Activated naive CD4-positive, alpha-beta T cell treated with anti-CD3 and anti-CD28 coated beads, Interleukin-2, amount 50 U/mL, for 72 hours (primary cell): Measurements from ENCODE around the gene LRRC36. TPM values are rescaled to one million over a fixed set of nuclear protein-coding genes. Genes with fewer than 3 reads are reported as not detected.

Experiments used
- ATAC-seq, 2 donors: fragments of 150-1000 bp; cut with Tn5 transposase; 2 replicates each; pipeline ENCODE4 v1.10.0; 2021; ENCODE audit warnings: mild to moderate bottlenecking in 2 of 2, moderate library complexity in 2 of 2
- DNase-seq, 2 donors: peaks; one replicate each; pipeline ENCODE4 v3.0.0; 2021 to 2022; ENCODE audit warnings: low spot score in 2 of 2
- H3K27ac Mint-ChIP-seq, 2 donors: one replicate each; pipeline ENCODE4 v1.8.0; 2022; ENCODE audit warnings: mild to moderate bottlenecking in 2 of 2, mixed read lengths in 2 of 2
- H3K36me3 Mint-ChIP-seq, 2 donors: one replicate each; pipeline ENCODE4 v1.8.0; 2022; ENCODE audit warnings: mixed read lengths in 2 of 2
- H3K9me3 Mint-ChIP-seq, 2 donors: one replicate each; pipeline ENCODE4 v1.8.0; 2022; ENCODE audit warnings: mixed read lengths in 2 of 2
- total RNA-seq, 2 donors: library from RNA; stranded (reverse); gene quantifications; one replicate each; pipeline ENCODE4 v1.2.3, GENCODE V29; 2022

LRRC36 gene
- total RNA-seq, 2 donors from 2014 or later = 0.57 to 1.9 TPM

DNA sequence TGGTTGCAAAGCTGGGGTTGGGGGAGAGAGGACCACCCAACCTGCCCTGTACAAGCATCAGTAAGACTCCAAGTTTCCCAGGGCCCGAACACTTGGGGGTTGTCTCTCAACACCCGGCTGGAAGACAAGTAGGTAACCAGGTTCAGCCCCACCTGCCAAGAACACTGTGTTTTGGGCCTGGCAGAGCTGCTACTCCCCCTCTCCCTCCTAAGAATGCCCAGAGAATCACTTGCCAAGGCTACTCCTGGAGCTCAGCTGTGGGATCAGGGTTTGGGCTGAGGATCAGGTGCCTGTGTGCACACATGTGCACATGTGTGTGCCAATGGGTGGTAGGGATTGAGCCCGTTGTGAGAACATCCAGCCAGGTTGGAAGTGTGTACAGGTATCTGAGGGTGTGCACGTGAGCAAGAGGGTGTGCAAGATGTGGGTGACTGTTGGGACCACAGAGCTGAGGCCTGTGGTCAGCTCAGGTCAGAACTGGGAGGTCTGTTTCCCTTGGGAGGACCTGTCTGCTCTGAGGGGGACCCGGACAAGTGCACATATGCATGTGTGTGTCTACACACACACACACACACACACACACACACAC is 106.6 kb downstream of the LRRC36 start:
- no peaks in the 10 kb centered on the region for H3K9me3 Mint-ChIP-seq
- H3K36me3 Mint-ChIP-seq = no peaks in the 10 kb centered on the region
- no peak overlapping the region for H3K27ac Mint-ChIP-seq
- no peak for DNase-seq
- ATAC-seq = no peak

Other genes with a start within 250 kb of the LRRC36 start
- gene PHAF1, start 216.9 kb upstream of the LRRC36 start, total RNA-seq = 10 to 100 TPM; 15.6 to 16.6 TPM
- 1 to 10 TPM; 3.2 to 4.7 TPM for gene B3GNT9, start 175.8 kb upstream of the LRRC36 start, total RNA-seq
- 10 to 100 TPM; 15.7 to 43.5 TPM for gene TRADD, start 166.9 kb upstream of the LRRC36 start, total RNA-seq
- gene FBXL8, start 166.9 kb upstream of the LRRC36 start, total RNA-seq = 10 to 100 TPM; 27.9 to 38.7 TPM
- 10 to 100 TPM; 26.0 to 58.8 TPM for gene HSF4, start 162.1 kb upstream of the LRRC36 start, total RNA-seq
- gene NOL3, start 156.3 kb upstream of the LRRC36 start, total RNA-seq = 10 to 100 TPM in 1 of 2 donors, 1 to 10 TPM in 1; 9.2 to 43.4 TPM
- gene MATCAP1, start 142.9 kb upstream of the LRRC36 start, total RNA-seq = 10 to 100 TPM; 26.3 to 63.5 TPM
- under 1 TPM in 1 of 2 donors, not detected in 1; 0.36 TPM for gene EXOC3L1, start 136.7 kb upstream of the LRRC36 start, total RNA-seq
- 100 to 1,000 TPM in 1 of 2 donors, 10 to 100 TPM in 1; 71.7 to 104 TPM for gene E2F4, start 134.7 kb upstream of the LRRC36 start, total RNA-seq
- gene ELMO3, start 127.7 kb upstream of the LRRC36 start, total RNA-seq = 1 to 10 TPM; 4.0 to 7.0 TPM
- gene TMEM208, start 99.7 kb upstream of the LRRC36 start, total RNA-seq = 10 to 100 TPM; 28.4 to 35.4 TPM
- gene FHOD1, start 79.3 kb upstream of the LRRC36 start, total RNA-seq = 100 to 1,000 TPM; 104 to 133 TPM
- gene SLC9A5, start 77.8 kb upstream of the LRRC36 start, total RNA-seq = 10 to 100 TPM in 1 of 2 donors, 1 to 10 TPM in 1; 8.3 to 13.6 TPM
- gene PLEKHG4, start 47.3 kb upstream of the LRRC36 start, total RNA-seq = 10 to 100 TPM in 1 of 2 donors, 1 to 10 TPM in 1; 9.5 to 23.2 TPM
- 1 to 10 TPM in 1 of 2 donors, under 1 TPM in 1; 0.71 to 6.1 TPM for gene KCTD19, start 74 bp upstream of the LRRC36 start, total RNA-seq
- not detected for gene TPPP3, start 66.7 kb downstream of the LRRC36 start, total RNA-seq
- gene ZDHHC1, start 89.7 kb downstream of the LRRC36 start, total RNA-seq = 1 to 10 TPM in 1 of 2 donors, under 1 TPM in 1; 0.23 to 2.4 TPM
- 1 to 10 TPM; 1.3 to 2.7 TPM for gene HSD11B2, start 104.3 kb downstream of the LRRC36 start, total RNA-seq
- 10 to 100 TPM; 20.4 to 22.5 TPM for gene ATP6V0D1, start 154.3 kb downstream of the LRRC36 start, total RNA-seq
- gene AGRP, start 156.7 kb downstream of the LRRC36 start, total RNA-seq = under 1 TPM in 1 of 2 donors, not detected in 1; 0.64 TPM
- 10 to 100 TPM; 34.1 to 41.4 TPM for gene RIPOR1, start 202.0 kb downstream of the LRRC36 start, total RNA-seq
- gene CTCF, start 235.7 kb downstream of the LRRC36 start, total RNA-seq = 10 to 100 TPM; 51.5 to 62.1 TPM